ENCODE results near the gene PLOD1. TPM values are rescaled to one million over a fixed set of nuclear protein-coding genes. Genes with fewer than 3 reads are reported as not detected.

PLOD1 gene
- total and polyA plus RNA-seq, 10 of the 15 experiments (the other 5 are each of a cell fraction or from before 2014, with no cell fraction given): 10.6 to 42.6 (median 29.3) TPM

DNA sequence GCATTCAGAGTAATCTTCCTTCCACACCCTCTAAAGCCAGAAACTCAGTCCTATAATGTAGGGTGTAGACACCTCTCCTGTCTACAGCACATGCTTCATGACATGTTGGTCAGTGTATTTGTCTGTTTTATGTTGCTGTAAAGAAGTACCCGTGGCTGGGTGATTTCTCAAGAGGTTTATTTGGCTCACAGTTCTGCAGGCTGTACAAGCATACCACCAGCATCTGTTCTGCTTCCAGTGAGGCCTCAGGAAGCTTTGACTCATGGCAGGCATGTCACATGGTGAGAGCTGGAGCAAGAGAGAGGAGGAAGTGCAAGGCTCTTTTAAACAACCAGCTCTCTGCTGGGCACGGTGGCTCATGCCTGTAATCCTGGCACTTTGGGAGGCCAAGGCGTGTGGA lies 12.1 kb downstream of the PLOD1 start (continued):
- TF ChIP-seq NFYB (IDR thresholded peaks at IDR 0.05; ENCODE audit: insufficient read depth, low read depth, low read length) (no peak), ZNF24 (IDR thresholded peaks at IDR 0.05) (no peak), SMARCA5 (IDR thresholded peaks at IDR 0.05) (no peak), SREBF2 (IDR thresholded peaks at IDR 0.05; ENCODE audit: low read length) (no peak), WRNIP1 (IDR thresholded peaks at IDR 0.05; ENCODE audit: borderline replicate concordance, low read depth, low read length) (no peak), TCF7 (IDR thresholded peaks at IDR 0.05; ENCODE audit: borderline replicate concordance) (no peak)

GRCh38 chr1:11948822-11949458 lies 14.4 kb downstream of the PLOD1 start:
- Histone ChIP-seq H3K79me2 (ENCODE audit: control insufficient read depth, insufficient read depth, low read length) (no peaks in the 10 kb centered on the region), H2AFZ (ENCODE audit: control insufficient read depth, low read depth, low read length) (no peak overlapping the region), H3K27ac (ENCODE audit: control insufficient read depth, insufficient read depth) (no peak overlapping the region), H4K20me1 (ENCODE audit: control insufficient read depth, insufficient read depth) (no peaks in the 10 kb centered on the region), H3K36me3 (ENCODE audit: control insufficient read depth in 2 of 2, insufficient read depth in 2 of 2, low read length in 1 of 2) (peaks cover 0 to 17% of the 10 kb centered on the region in 2 experiments; a peak in 3 of 4 replicates), H3K27me3 (replicated peaks in 1 of 2; ENCODE audit: control insufficient read depth in 2 of 2, insufficient read depth in 2 of 2, low read length in 1 of 2) (no peaks in the 10 kb centered on the region), H3K4me2 (ENCODE audit: control insufficient read depth, insufficient read depth) (no peak overlapping the region), H3K4me3 (no peak overlapping the region), H3K9me3 (replicated peaks; ENCODE audit: control insufficient read depth, insufficient read depth, low read length) (peaks cover 4% of the 10 kb centered on the region; the same call in 1 of the 3 replicates), H3K9ac (ENCODE audit: control insufficient read depth, insufficient read depth, low read length) (no peak overlapping the region), H3K4me1 (ENCODE audit: control insufficient read depth, insufficient read depth, low read length) (no peaks in the 10 kb centered on the region)
- 98% methylated on average over 6 of the region's 6 CpGs for WGBS (ENCODE audit: insufficient coverage, insufficient replicate concordance, low lambda C conversion rate, missing lambda C conversion rate)
- FAIRE-seq: no peak
- in situ Hi-C loops (cut with MboI): no loop called here
- TF ChIP-seq, protein P1, sequence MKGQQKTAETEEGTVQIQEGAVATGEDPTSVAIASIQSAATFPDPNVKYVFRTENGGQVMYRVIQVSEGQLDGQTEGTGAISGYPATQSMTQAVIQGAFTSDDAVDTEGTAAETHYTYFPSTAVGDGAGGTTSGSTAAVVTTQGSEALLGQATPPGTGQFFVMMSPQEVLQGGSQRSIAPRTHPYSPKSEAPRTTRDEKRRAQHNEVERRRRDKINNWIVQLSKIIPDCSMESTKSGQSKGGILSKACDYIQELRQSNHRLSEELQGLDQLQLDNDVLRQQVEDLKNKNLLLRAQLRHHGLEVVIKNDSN (IDR thresholded peaks at IDR 0.05; ENCODE audit: borderline replicate concordance, extremely low read length, insufficient read depth, low read depth, low read length): peak; percentile 68
- TF ChIP-seq CHD4 (IDR thresholded peaks at IDR 0.05) (no peak), IKZF2 (IDR thresholded peaks at IDR 0.05) (no peak), CBX3 (IDR thresholded peaks at IDR 0.05; ENCODE audit: borderline replicate concordance, low read depth) (no peak), TCF7 (IDR thresholded peaks at IDR 0.05; ENCODE audit: borderline replicate concordance) (no peak), ZNF217 (IDR thresholded peaks at IDR 0.05) (no peak), NFYB (IDR thresholded peaks at IDR 0.05; ENCODE audit: insufficient read depth, low read depth, low read length) (0 out of 2 replicates have a peak, but pooled peaks have one; percentile 32), POLR2A (IDR thresholded peaks at IDR 0.05; ENCODE audit: low read depth, low read length) (0 out of 2 replicates have a peak, but pooled peaks have one; percentile 23), RAD51 (IDR thresholded peaks at IDR 0.05) (peak; percentile 51; the same call in 1 of the 2 replicates)
- TF ChIP-seq, protein P2, sequence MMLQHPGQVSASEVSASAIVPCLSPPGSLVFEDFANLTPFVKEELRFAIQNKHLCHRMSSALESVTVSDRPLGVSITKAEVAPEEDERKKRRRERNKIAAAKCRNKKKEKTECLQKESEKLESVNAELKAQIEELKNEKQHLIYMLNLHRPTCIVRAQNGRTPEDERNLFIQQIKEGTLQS (IDR thresholded peaks at IDR 0.05; ENCODE audit: borderline replicate concordance, extremely low read depth, low read depth, low read length): peak; percentile 8; the same call in 1 of the 2 replicates
- intact Hi-C loops (cut with micrococcal nuclease; ENCODE audit: unreplicated experiment): no loop called here
- SMC1A ChIA-PET (ENCODE audit: uncharacterized antibody, unreplicated experiment): no interaction called here
- POLR2A ChIA-PET: interaction anchor here (0.6 kb wide), 1 partner anchor 27 kb away, joined by 4 read pairs; no protein-coding TSS in a partner anchor
- DNase-seq (ENCODE audit: low read depth, low spot score): no peak
- no TSS peak for BruUV-seq (replicated peaks)
- CTCF ChIA-PET: interaction anchor here (0.6 kb wide), 1 partner anchor 173 kb away, joined by 5 read pairs; no protein-coding TSS in a partner anchor
- RAD21 ChIA-PET (ENCODE audit: unreplicated experiment): no interaction called here
- ATAC-seq: no peak

Data from GM12878 (cell line).